H1 (cell line): ENCODE data around the gene GLMP. TPM values are rescaled to one million over a fixed set of nuclear protein-coding genes. Genes with fewer than 3 reads are reported as not detected.

Experiments
- BCL11A ChIP-seq, 2 experiments: IDR thresholded peaks; one replicate each; pipeline ENCODE4 v1.6.1; 2011; ENCODE audit warnings: low read depth in 2 of 2, low read length in 2 of 2, mild to moderate bottlenecking in 2 of 2
- TAF7 ChIP-seq: optimal IDR thresholded peaks from 2 replicates; pipeline ENCODE3; 2011; ENCODE audit warnings: low read depth, mild to moderate bottlenecking, inconsistent platforms, low read length, moderate library complexity, borderline replicate concordance
- polyA plus RNA-seq, 7 experiments: library from polyadenylated mRNA; depleted of rRNA in 3 of 7; stranded (reverse) in 5 of 7; unstranded in 2 of 7; fragments of >200 nt in 5 of 7; fragments of 200-250 nt in 2 of 7; gene quantifications; 1 replicate in 5 of 7; 2 replicates in 1 of 7; 4 replicates in 1 of 7; pipeline versions ENCODE4 v1.2.1 to v1.2.3, GENCODE V29; 2011 to 2013; ENCODE audit warnings: missing spikeins in 2 of 7, mixed read lengths in 2 of 7
- total RNA-seq: library from RNA; stranded (reverse); fragmentation: NEBNext Ultra II Directional; extraction: Animal tissue kit (Norgen Biotek cat#: 25700); gene quantifications from 2 replicates; pipeline ENCODE4 v1.2.1, GENCODE V29; 2021

GLMP gene
- total and polyA plus RNA-seq, 2 of the 8 experiments (the other 6 are each of a cell fraction or from before 2014, with no cell fraction given), result 48.1 to 59.5 TPM

- no peak for TF ChIP-seq TAF7
- no peak for TF ChIP-seq BCL11A (IDR thresholded peaks at IDR 0.05; ENCODE audit: low read depth in 2 of 2, low read length in 2 of 2)
Observed at GRCh38 chr1:156276532-156276931, 18.9 kb downstream of the GLMP start (continued).
